A549 treated with Mapracorat at 1 μM for 4 hours (cell line): ENCODE results near the gene IRAK1. TPM values are rescaled to one million over a fixed set of nuclear protein-coding genes. Genes with fewer than 3 reads are reported as not detected.

Source experiments
- total RNA-seq: library from RNA; stranded (reverse); fragments of 200-300 nt; extraction: Qiagen RNA extraction; gene quantifications from 5 replicates; pipeline ENCODE4 v1.2.3, GENCODE V29; 2022

IRAK1 gene
- total RNA-seq = 191 to 225 TPM (median 216 TPM) in 5 replicates

DNA sequence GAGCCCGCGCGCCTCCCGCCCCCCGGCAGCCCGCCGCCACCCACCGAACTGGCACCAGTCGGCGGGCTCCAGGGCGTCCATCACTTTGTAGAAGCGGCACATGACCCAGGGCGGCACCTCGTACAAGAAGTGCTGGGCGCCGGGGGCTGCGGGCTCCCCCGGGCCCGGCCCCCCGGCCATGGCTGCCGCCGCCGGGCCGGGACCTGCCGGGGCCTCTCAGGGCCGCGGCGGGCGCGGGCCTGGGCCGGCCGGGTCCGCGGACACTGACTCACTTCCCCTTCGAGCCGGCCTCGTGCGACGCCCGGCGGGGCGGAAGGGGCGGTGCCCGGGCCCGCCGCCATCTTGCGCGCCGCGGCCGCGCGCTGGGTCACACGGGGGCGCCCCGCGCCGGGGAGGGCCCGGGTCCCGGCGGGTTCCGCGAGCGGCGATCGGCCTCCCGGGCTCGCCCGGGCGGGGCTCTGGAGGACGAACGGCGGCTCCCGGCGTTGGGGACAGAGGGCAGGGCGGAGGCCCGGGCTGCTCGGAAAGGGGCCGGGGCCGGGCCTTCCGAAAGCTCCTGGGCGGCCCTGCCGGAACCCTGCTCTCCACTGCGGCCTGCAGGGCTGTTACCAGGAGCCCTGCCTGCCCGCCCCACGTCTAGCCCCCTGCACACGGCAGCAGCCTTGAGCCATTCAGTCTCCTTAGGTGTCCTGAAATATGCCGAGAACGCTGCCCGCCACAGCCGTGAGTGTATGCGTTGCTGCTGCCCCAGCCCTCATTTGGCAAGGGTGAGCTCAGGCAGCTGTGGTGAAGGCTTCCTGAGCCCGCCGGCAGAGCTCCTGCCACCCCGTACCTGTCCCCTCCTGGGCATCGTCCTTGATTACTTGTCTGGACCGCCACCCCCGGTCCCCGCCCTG lies at the start of gene IRAK1:
IRAK1 (minus strand) TSS at position 270 of the 896 bp plus-strand sequence; CDS start at position 180, 90 bp downstream.

DNA sequence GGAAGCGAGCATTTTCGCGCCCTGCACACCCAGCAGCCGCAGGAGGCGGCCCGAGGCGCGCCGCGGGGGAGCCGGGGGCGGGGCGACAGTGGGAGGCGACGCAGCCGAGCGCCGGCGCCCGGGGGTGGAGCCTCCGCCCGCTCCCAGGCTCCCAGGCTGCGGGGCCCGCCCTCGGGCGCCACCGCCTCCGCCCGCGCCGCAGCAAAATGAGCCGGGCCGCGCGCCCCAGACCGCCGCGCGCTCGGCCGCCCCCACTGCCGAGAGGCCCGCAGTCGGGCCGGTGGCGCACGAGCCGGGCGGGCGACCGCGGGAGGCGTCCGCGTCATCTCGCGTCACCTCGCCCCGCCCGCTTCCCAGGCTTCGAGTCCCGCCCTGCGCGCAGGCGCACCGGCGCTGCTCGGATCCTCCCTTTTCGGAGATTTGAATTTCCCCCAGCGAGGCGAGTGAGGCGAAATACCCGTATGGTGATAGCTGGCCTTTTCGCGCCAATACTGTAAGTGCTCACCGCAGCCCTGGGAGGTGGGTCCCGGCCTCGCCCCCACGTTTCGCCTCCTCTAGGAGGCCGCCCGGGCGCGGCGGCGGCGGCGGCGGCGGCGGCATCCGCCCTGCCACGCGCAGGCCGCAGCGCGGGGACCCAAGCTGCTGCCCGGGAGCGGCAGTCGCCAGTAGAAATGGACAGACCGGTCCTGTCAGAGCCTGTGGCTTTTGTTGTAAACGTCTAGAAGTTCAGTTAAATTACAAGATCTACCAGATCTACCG lies 47.2 kb downstream of the IRAK1 start, which contains the start of gene TMEM187:
TMEM187 (plus strand) TSS at position 387 of the 759 bp plus-strand sequence. CDS start 9,309 bp downstream, outside the sequence.

DNA sequence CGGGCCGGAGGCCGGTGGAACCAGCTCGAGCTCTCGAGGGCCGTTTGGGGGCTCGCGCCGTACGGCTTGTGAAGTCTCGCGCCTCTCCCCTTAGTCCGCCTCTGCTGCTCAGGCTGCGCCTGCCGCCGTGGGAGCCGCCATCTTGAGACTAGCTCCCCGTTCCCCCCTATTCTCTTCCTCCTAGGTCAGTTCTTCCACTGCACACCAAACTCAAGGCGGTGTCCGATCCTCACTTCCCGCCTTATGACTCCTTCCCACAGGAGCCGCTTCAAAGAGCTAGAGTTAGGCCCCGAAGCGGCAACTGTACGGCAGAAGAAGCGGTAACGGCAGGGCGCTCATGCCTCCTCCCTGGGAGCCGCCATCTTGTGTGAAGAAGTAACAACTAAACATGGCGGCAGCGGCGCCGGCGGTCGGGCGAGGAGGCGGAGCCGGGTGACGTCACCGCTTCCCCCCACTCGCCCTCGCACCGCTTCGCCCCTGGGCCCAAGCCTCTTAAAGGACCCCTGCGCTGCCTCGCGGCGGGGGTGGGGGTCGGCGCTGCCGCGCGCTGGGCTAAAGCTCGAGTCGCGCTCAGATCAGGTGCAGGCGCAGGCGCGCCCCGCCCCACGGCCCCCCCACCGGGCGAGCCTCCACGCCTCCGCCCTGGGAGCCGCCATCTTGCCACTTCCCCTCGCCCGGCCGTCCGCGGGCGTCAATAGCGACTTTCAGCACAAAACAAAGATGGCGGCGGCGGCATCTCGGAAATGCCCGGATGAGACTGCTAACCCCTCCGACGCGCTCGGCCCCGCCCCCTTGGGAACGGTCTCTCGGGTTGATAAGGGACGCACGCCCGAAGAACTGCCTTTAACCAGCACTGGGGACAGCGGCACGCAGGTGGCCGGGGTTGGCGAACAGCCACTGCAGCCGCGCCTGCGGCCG lies 48.0 kb downstream of the IRAK1 start, which contains the start of gene HCFC1:
HCFC1 (minus strand) TSS at position 369 of the 918 bp plus-strand sequence. CDS start 978 bp downstream, outside the sequence.

Other genes starting within 250 kb of the IRAK1 start
- gene SRPK3, start 238.9 kb downstream of the IRAK1 start, total RNA-seq = 0.36 to 0.48 TPM in 2 of 5 replicates, not detected in the others
- gene IDH3G, start 225.5 kb downstream of the IRAK1 start, total RNA-seq = 60.5 to 64.9 TPM (median 61.8 TPM) in 5 replicates
- gene SSR4, start 225.2 kb downstream of the IRAK1 start, total RNA-seq = 383 to 440 TPM (median 400 TPM) in 5 replicates
- 2.9 to 4.3 TPM (median 3.7 TPM) in 5 replicates for gene PDZD4, start 189.4 kb downstream of the IRAK1 start, total RNA-seq
- gene L1CAM, start 133.7 kb downstream of the IRAK1 start, total RNA-seq = 16.6 to 21.9 TPM (median 18.2 TPM) in 5 replicates
- gene AVPR2, start 115.2 kb downstream of the IRAK1 start, total RNA-seq = 0.11 to 0.22 TPM in 2 of 5 replicates, not detected in the others
- 0.91 to 2.2 TPM (median 1.9 TPM) in 5 replicates for gene ARHGAP4, start 93.6 kb downstream of the IRAK1 start, total RNA-seq
- gene NAA10, start 84.9 kb downstream of the IRAK1 start, total RNA-seq = 201 to 244 TPM (median 219 TPM) in 5 replicates
- gene RENBP, start 75.3 kb downstream of the IRAK1 start, total RNA-seq = 0.19 TPM in 2 of 5 replicates, not detected in the others
- 31.5 to 41.8 TPM (median 37.1 TPM) in 5 replicates for gene HCFC1, start 48.1 kb downstream of the IRAK1 start, total RNA-seq
- gene TMEM187, start 47.1 kb downstream of the IRAK1 start, total RNA-seq = 4.3 to 7.9 TPM (median 6.0 TPM) in 5 replicates
- 15.1 to 22.0 TPM (median 18.8 TPM) in 5 replicates for gene MECP2, start 77.8 kb upstream of the IRAK1 start, total RNA-seq
- gene OPN1LW, start 124.3 kb upstream of the IRAK1 start, total RNA-seq = not detected in 5 replicates
- not detected in 5 replicates for gene OPN1MW, start 162.7 kb upstream of the IRAK1 start, total RNA-seq
- not detected in 5 replicates for gene OPN1MW2, start 199.9 kb upstream of the IRAK1 start, total RNA-seq
- not detected in 5 replicates for gene OPN1MW3, start 237.7 kb upstream of the IRAK1 start, total RNA-seq